ENCODE data around the gene NKD1. TPM values are rescaled to one million over a fixed set of nuclear protein-coding genes. Genes with fewer than 3 reads are reported as not detected.

The NKD1 gene
- total and polyA plus RNA-seq, 7 donors: 0.04 to 0.45 (median 0.22) TPM

DNA sequence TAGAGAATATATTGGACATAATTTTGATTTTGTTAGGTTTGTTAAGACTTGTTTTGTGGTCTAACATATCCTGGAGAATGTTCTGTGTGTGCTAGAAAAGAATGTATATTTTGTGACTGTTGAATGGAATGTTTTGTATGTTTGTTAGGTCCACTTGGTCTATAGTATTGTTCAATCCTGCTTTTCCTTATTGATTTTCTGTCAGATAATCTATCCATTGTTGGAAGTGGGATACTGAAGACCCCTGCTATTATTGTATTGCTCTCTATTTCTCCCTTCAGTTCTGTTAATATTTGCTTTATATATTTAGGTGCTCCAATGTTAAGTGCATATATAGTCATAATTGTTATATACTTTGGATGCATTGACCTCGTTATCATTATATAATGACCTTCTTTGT is 33.0 kb upstream of the NKD1 start:
- no peak overlapping the region for H3K27ac ChIP-seq
- no peaks in the 10 kb centered on the region for H3K27me3 ChIP-seq (ENCODE audit: insufficient read depth in 3 of 3, low read length in 2 of 3)
- DNase-seq: no peak
- TF ChIP-seq, protein P1, sequence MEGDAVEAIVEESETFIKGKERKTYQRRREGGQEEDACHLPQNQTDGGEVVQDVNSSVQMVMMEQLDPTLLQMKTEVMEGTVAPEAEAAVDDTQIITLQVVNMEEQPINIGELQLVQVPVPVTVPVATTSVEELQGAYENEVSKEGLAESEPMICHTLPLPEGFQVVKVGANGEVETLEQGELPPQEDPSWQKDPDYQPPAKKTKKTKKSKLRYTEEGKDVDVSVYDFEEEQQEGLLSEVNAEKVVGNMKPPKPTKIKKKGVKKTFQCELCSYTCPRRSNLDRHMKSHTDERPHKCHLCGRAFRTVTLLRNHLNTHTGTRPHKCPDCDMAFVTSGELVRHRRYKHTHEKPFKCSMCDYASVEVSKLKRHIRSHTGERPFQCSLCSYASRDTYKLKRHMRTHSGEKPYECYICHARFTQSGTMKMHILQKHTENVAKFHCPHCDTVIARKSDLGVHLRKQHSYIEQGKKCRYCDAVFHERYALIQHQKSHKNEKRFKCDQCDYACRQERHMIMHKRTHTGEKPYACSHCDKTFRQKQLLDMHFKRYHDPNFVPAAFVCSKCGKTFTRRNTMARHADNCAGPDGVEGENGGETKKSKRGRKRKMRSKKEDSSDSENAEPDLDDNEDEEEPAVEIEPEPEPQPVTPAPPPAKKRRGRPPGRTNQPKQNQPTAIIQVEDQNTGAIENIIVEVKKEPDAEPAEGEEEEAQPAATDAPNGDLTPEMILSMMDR (IDR thresholded peaks at IDR 0.05): no peak
- no peaks in the 10 kb centered on the region for H3K4me1 ChIP-seq
- 94 to 98% (median 97%) methylated on average over 1 of the region's 1 CpG for WGBS, 3 donors
- no peaks in the 10 kb centered on the region for H3K36me3 ChIP-seq (ENCODE audit: insufficient read depth in 1 of 2, low read depth in 1 of 2)
- no peak overlapping the region for H3K4me3 ChIP-seq
- intact Hi-C loops (cut with DNase I): no loop called here
- no peak for ATAC-seq
- peaks cover 23% of the 10 kb centered on the region for H3K9me3 ChIP-seq

DNA sequence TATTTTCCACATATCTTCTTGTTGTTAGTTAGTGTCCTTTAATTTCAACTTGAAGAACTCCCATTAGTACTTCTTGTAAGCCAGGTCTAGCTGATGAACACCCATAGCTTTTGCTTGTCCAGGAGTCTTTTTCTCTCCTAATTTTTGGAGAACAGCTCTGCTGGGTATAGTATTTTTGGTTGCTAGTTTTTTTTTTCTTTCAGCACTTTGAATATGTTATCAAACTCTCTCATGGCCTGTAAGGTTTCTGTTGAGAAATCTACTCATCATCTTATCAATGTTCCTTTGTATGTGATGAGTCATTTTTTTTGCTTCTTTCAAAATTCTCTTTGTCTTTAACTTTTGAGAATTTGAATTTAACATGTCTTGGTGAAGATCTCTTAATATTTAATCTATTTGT is 31.8 kb upstream of the NKD1 start:
- TF ChIP-seq, protein P1 (IDR thresholded peaks at IDR 0.05): no peak
- no peak overlapping the region for H3K27ac ChIP-seq
- intact Hi-C loops (cut with DNase I): no loop called here
- no peaks in the 10 kb centered on the region for H3K36me3 ChIP-seq (ENCODE audit: insufficient read depth in 1 of 2, low read depth in 1 of 2)
- no peaks in the 10 kb centered on the region for H3K4me1 ChIP-seq
- DNase-seq: no peak
- H3K27me3 ChIP-seq (ENCODE audit: insufficient read depth in 3 of 3, low read length in 2 of 3): no peaks in the 10 kb centered on the region
- H3K4me3 ChIP-seq: no peak overlapping the region
- ATAC-seq: no peak
- H3K9me3 ChIP-seq: peaks cover 23% of the 10 kb centered on the region

DNA sequence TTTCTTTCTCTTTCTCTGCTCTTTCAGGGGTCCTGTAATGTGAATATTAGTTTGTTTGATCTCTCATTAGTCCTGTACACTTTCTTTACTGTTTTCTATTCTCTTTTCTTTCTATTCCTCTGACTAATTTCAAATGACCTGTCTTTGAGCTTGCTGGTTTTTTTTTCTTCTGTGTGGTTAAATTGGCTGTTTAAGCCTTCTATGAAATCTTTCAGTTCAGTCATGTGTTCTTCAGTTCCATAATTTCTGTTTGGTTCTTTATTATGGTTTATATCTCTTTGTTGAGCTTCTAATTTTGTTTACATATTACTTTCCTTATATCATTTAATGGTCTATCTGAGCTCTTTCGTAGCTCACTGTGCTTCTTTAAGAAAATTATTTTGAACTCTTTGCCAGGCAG is 31.3 kb upstream of the NKD1 start:
- intact Hi-C loops (cut with DNase I): no loop called here
- WGBS, 3 donors: 83 to 95% (median 89%) methylated on average over 1 of the region's 1 CpG
- peaks cover 23% of the 10 kb centered on the region for H3K9me3 ChIP-seq
- no peak overlapping the region for H3K4me3 ChIP-seq
- ATAC-seq (no peak), DNase-seq (no peak)
- TF ChIP-seq, protein P1 (IDR thresholded peaks at IDR 0.05): no peak
- no peak overlapping the region for H3K27ac ChIP-seq
- peaks cover 0 to 4% (median 0%) of the 10 kb centered on the region in 3 donors for H3K27me3 ChIP-seq (ENCODE audit: insufficient read depth in 3 of 3, low read length in 2 of 3)
- H3K4me1 ChIP-seq: no peaks in the 10 kb centered on the region
- H3K36me3 ChIP-seq (ENCODE audit: insufficient read depth in 1 of 2, low read depth in 1 of 2): no peaks in the 10 kb centered on the region

DNA sequence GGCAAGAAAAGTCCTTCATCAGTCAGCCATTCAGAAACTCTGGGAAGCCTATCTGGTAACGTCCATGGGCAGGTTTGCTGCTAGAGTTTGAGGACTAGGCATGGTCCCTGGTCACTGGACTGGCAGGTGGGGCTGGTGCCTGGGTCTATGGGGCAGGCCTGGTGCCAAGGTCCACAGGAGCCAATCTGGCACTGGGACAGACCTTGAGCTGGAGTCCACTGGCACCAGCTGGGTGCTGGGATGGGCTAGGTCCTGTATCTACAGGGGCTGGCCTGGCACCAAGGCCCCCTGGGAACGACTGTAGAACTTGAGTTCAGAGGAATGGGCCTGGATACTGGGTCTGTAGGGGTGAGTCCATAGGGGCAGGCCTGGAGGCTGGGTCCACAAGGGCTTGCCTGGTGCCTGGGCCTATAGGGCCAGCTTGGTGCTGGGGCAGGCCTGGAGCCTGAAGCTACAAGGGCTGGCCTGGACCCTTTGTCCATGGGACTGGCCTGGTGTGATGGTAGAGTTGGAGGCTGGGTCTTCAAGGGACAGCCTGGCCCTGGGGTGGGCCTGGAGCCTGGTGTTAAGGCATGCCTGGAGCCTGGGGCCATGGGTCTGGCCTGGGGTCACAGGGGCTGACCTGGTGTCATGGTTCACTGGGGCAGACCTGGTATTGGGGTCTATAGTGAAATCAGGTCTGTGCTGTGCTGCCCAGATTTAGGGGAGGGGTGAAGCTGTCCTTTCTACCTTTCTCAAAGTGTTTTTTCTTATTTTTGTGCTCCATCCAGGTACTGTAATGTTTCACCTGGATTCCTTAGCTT is 30.5 kb upstream of the NKD1 start:
- no peak overlapping the region for H3K4me3 ChIP-seq
- TF ChIP-seq, protein P1 (IDR thresholded peaks at IDR 0.05): no peak
- ATAC-seq: no peak
- WGBS, 3 donors: 62 to 77% (median 71%) methylated on average over 2 of the region's 2 CpGs
- no peak overlapping the region for H3K27ac ChIP-seq
- H3K27me3 ChIP-seq (ENCODE audit: insufficient read depth in 3 of 3, low read length in 2 of 3): peaks cover 0 to 9% (median 0%) of the 10 kb centered on the region in 3 donors
- no peaks in the 10 kb centered on the region for H3K4me1 ChIP-seq
- peaks cover 23% of the 10 kb centered on the region for H3K9me3 ChIP-seq
- intact Hi-C loops (cut with DNase I): no loop called here
- no peaks in the 10 kb centered on the region for H3K36me3 ChIP-seq (ENCODE audit: insufficient read depth in 1 of 2, low read depth in 1 of 2)
- no peak for DNase-seq

DNA sequence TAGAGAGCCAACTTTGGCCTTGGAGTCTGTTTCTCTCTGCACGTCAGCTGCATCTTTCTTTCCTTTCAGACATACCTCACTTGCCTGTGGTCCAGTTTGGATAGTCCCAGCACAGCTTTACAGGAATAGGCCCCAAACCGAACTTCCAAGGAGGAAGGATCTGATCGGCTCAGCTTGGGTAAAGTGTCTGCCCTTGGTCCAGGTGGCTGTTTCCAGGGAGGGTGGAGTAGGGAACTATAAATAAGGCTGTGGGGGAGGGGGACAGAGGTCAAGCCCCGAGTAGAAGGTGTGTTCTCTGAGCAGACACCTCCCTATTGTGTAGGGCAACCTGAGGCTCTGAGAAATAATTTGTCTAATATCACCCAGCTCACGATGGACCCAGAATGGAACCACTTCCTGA is 29.2 kb upstream of the NKD1 start:
- peaks cover 0 to 9% (median 0%) of the 10 kb centered on the region in 3 donors for H3K27me3 ChIP-seq (ENCODE audit: insufficient read depth in 3 of 3, low read length in 2 of 3)
- no peak overlapping the region for H3K4me3 ChIP-seq
- no peaks in the 10 kb centered on the region for H3K4me1 ChIP-seq
- 62 to 69% (median 65%) methylated on average over 5 of the region's 5 CpGs for WGBS, 3 donors
- DNase-seq (no peak), ATAC-seq (no peak)
- no peaks in the 10 kb centered on the region for H3K36me3 ChIP-seq (ENCODE audit: insufficient read depth in 1 of 2, low read depth in 1 of 2)
- intact Hi-C loops (cut with DNase I): no loop called here
- no peak overlapping the region for H3K27ac ChIP-seq
- peaks cover 23% of the 10 kb centered on the region for H3K9me3 ChIP-seq
- TF ChIP-seq, protein P1 (IDR thresholded peaks at IDR 0.05): no peak
